Esophagus muscularis mucosa (tissue), 4 donors: ENCODE results near the gene RBMS3. TPM values are rescaled to one million over a fixed set of nuclear protein-coding genes. Genes with fewer than 3 reads are reported as not detected.

Source experiments
- DNase-seq: peaks from one replicate; pipeline ENCODE4 v3.0.0-alpha.2; 2017; ENCODE audit errors: extremely low spot score
- H3K27ac ChIP-seq, 4 donors: fragments of 200-600 bp; sonication (generic); replicated peaks in 1 of 4; 1 replicate in 3 of 4; 2 replicates in 1 of 4; pipeline ENCODE4 v1.5.1; 2016 to 2019; ENCODE audit warnings: mild to moderate bottlenecking in 1 of 4
- H3K27me3 ChIP-seq, 4 donors: fragments of 200-600 bp; sonication (generic); one replicate each; pipeline versions ENCODE4 v1.5.1 to v1.6.0; 2016 to 2019
- H3K36me3 ChIP-seq, 4 donors: fragments of 200-600 bp; sonication (generic); one replicate each; pipeline ENCODE4 v1.5.1; 2016 to 2019
- H3K4me1 ChIP-seq, 4 donors: fragments of 200-600 bp; sonication (generic); one replicate each; pipeline ENCODE4 v1.5.1; 2016 to 2019
- H3K4me3 ChIP-seq, 4 donors: fragments of 200-600 bp; sonication (generic); 1 replicate in 2 of 4; 2 replicates in 2 of 4; pipeline ENCODE4 v1.5.1; 2016 to 2019; ENCODE audit warnings: mild to moderate bottlenecking in 4 of 4, moderate library complexity in 1 of 4
- H3K9me3 ChIP-seq, 4 donors: fragments of 200-600 bp; sonication (generic); 1 replicate in 3 of 4; 2 replicates in 1 of 4; pipeline ENCODE4 v1.5.1; 2016 to 2019
- CTCF ChIP-seq, 3 experiments: fragments of 200-600 bp in 2 of 3; fragments of 450-650 bp in 1 of 3; sonication (generic) in 2 of 3; IDR thresholded peaks; one replicate each; pipeline ENCODE4 v1.5.1; 2017 to 2019; ENCODE audit warnings: antibody characterized with exemption in 3 of 3, mild to moderate bottlenecking in 2 of 3, moderate library complexity in 1 of 3
- EP300 ChIP-seq: sonication (generic); formaldehyde crosslinking; IDR thresholded peaks from one replicate; pipeline ENCODE4 v1.6.1; 2017; ENCODE audit warnings: antibody characterized with exemption
- POLR2A ChIP-seq: fragments of 450-650 bp; IDR thresholded peaks from one replicate; pipeline ENCODE4 v1.6.1; 2017; ENCODE audit warnings: antibody characterized with exemption, moderate library complexity, mild to moderate bottlenecking, low read depth
- POLR2AphosphoS5 ChIP-seq, 2 donors: sonication (generic); formaldehyde crosslinking; IDR thresholded peaks; one replicate each; pipeline ENCODE4 v1.6.1; 2017; ENCODE audit warnings: antibody characterized with exemption in 2 of 2
- whole genome bisulfite sequencing: methylation state at CpG from one replicate; pipeline ENCODE4 v1.1.5; 2018; 5-methylcytosine and 5-hydroxymethylcytosine counted together
- intact Hi-C: fragments of 100-400 bp; cut with DNase I; formaldehyde crosslinking; loops from one replicate; pipeline ENCODE4 v1.15.1; 2023
- total RNA-seq, 4 donors: library from RNA; depleted of rRNA; stranded (reverse); fragments of >200 nt; gene quantifications; one replicate each; pipeline versions ENCODE4 v1.1.0 to v1.2.1, GENCODE V29; 2016

RBMS3 gene
- total RNA-seq, 4 donors from 2014 or later: 53.0 to 81.5 (median 61.2) TPM

GRCh38 chr3:29822071-29822470, 541.2 kb downstream of the RBMS3 start:
- no peak for DNase-seq
- no peak overlapping the region for H3K4me3 ChIP-seq
- H3K27ac ChIP-seq: no peak overlapping the region
- no peak for TF ChIP-seq CTCF (IDR thresholded peaks at IDR 0.05)
- TF ChIP-seq POLR2A: no peak
- TF ChIP-seq EP300: no peak
- TF ChIP-seq POLR2AphosphoS5 (IDR thresholded peaks at IDR 0.05): no peak
- no peaks in the 10 kb centered on the region for H3K27me3 ChIP-seq
- intact Hi-C loops: no loop called here
- no peaks in the 10 kb centered on the region for H3K9me3 ChIP-seq
- peaks cover 0 to 4% (median 0%) of the 10 kb centered on the region in 4 donors for H3K36me3 ChIP-seq
- no peaks in the 10 kb centered on the region for H3K4me1 ChIP-seq

- H3K9me3 ChIP-seq: no peaks in the 10 kb centered on the region
- H3K4me3 ChIP-seq: no peak overlapping the region
- peaks cover 0 to 4% (median 0%) of the 10 kb centered on the region in 4 donors for H3K36me3 ChIP-seq
- TF ChIP-seq POLR2A (no peak), CTCF (IDR thresholded peaks at IDR 0.05) (no peak), POLR2AphosphoS5 (IDR thresholded peaks at IDR 0.05) (no peak), EP300 (no peak)
- no peak for DNase-seq
- WGBS: 91% methylated on average over 1 of the region's 1 CpG
- H3K4me1 ChIP-seq: peaks cover 0 to 6% (median 0%) of the 10 kb centered on the region in 4 donors
- H3K27me3 ChIP-seq: no peaks in the 10 kb centered on the region
- intact Hi-C loops: no loop called here
- H3K27ac ChIP-seq: no peak overlapping the region
These were observed 542.4 kb downstream of the RBMS3 start for GRCh38 chr3:29823233-29823632.

GRCh38 chr3:29826712-29827111, 545.8 kb downstream of the RBMS3 start:
- Histone ChIP-seq H3K27ac (no peak overlapping the region), H3K27me3 (no peaks in the 10 kb centered on the region), H3K4me3 (no peak overlapping the region), H3K4me1 (peaks cover 0 to 9% (median 3%) of the 10 kb centered on the region in 4 donors), H3K36me3 (peaks cover 0 to 4% (median 0%) of the 10 kb centered on the region in 4 donors), H3K9me3 (no peaks in the 10 kb centered on the region)
- no peak for DNase-seq
- intact Hi-C loops: no loop called here
- TF ChIP-seq CTCF (IDR thresholded peaks at IDR 0.05) (no peak), POLR2AphosphoS5 (IDR thresholded peaks at IDR 0.05) (no peak), EP300 (no peak), POLR2A (no peak)

- Histone ChIP-seq H3K27ac (no peak overlapping the region), H3K9me3 (peaks cover 0 to 2% (median 0%) of the 10 kb centered on the region in 4 donors), H3K4me1 (peaks cover 0 to 9% (median 3%) of the 10 kb centered on the region in 4 donors), H3K27me3 (no peaks in the 10 kb centered on the region), H3K36me3 (peaks cover 0 to 4% (median 0%) of the 10 kb centered on the region in 4 donors), H3K4me3 (no peak overlapping the region)
- no peak for DNase-seq
- TF ChIP-seq POLR2A: no peak
- TF ChIP-seq CTCF (IDR thresholded peaks at IDR 0.05): no peak
- TF ChIP-seq EP300: no peak
- TF ChIP-seq POLR2AphosphoS5 (IDR thresholded peaks at IDR 0.05): no peak
- intact Hi-C loops: no loop called here
These were observed 546.9 kb downstream of the RBMS3 start for GRCh38 chr3:29827756-29828155.

- no peak overlapping the region for H3K4me3 ChIP-seq
- peaks cover 0 to 5% (median 0%) of the 10 kb centered on the region in 4 donors for H3K9me3 ChIP-seq
- DNase-seq: no peak
- no peak overlapping the region for H3K27ac ChIP-seq
- TF ChIP-seq POLR2A (no peak), EP300 (no peak), CTCF (IDR thresholded peaks at IDR 0.05) (no peak), POLR2AphosphoS5 (IDR thresholded peaks at IDR 0.05) (no peak)
- intact Hi-C loops: no loop called here
- H3K4me1 ChIP-seq: peaks cover 0 to 9% (median 3%) of the 10 kb centered on the region in 4 donors
- peaks cover 0 to 4% (median 0%) of the 10 kb centered on the region in 4 donors for H3K36me3 ChIP-seq
- H3K27me3 ChIP-seq: no peaks in the 10 kb centered on the region
- 93% methylated on average over 3 of the region's 3 CpGs for WGBS
These were observed 548.5 kb downstream of the RBMS3 start for GRCh38 chr3:29829340-29829739.
